Activated CD4-positive, alpha-beta memory T cell treated with anti-CD3 and anti-CD28 coated beads for 36 hours (primary cell): ENCODE results near the gene HRCT1. TPM values are rescaled to one million over a fixed set of nuclear protein-coding genes. Genes with fewer than 3 reads are reported as not detected.
"Not testable (repeated sequence)": the region's sequence is repeated elsewhere in the genome, so short reads cannot be mapped to it uniquely, and the experiment has no call there.

Experiments used
- CTCF ChIA-PET: fragments of 350-600 bp; sonication (Branson Sonifier 250); formaldehyde crosslinking; loops from one replicate; lab custom pipeline; 2021; ENCODE audit warnings: antibody characterized with exemption, inconsistent platforms; lab: Charles Lee
- POLR2A ChIA-PET: fragments of 350-600 bp; sonication (Branson Sonifier 250); formaldehyde crosslinking; loops from one replicate; lab custom pipeline; 2021; ENCODE audit warnings: antibody characterized with exemption; lab: Charles Lee
- DNase-seq: peaks from one replicate; pipeline ENCODE4 v3.0.0-alpha.2; 2020
- H3K27ac Mint-ChIP-seq: one replicate; pipeline ENCODE4 v1.8.0; 2021; ENCODE audit warnings: mixed read lengths
- H3K27me3 Mint-ChIP-seq: one replicate; pipeline ENCODE4 v1.8.0; 2021; ENCODE audit warnings: mixed read lengths
- H3K36me3 Mint-ChIP-seq: one replicate; pipeline ENCODE4 v1.8.0; 2021; ENCODE audit warnings: mixed read lengths
- H3K4me1 Mint-ChIP-seq: one replicate; pipeline ENCODE4 v1.8.0; 2021; ENCODE audit warnings: low read depth, mixed read lengths
- H3K4me3 Mint-ChIP-seq: one replicate; pipeline ENCODE4 v1.8.0; 2021; ENCODE audit warnings: mild to moderate bottlenecking, mixed read lengths
- H3K9me3 Mint-ChIP-seq: one replicate; pipeline ENCODE4 v1.8.0; 2021; ENCODE audit warnings: mixed read lengths
- intact Hi-C: fragments of 100-400 bp; cut with micrococcal nuclease; formaldehyde crosslinking; loops from one replicate; pipeline ENCODE4 v1.15.1; 2023
- total RNA-seq, 2 experiments: library from RNA; stranded (reverse); gene quantifications; one replicate each; pipeline ENCODE4 v1.2.3, GENCODE V29; 2021

The HRCT1 gene
- total RNA-seq, 2 experiments from 2014 or later, result not detected

GRCh38 chr9:35909687-35910612 is 3.9 kb downstream of the HRCT1 start:
- no peaks in the 10 kb centered on the region for H3K9me3 Mint-ChIP-seq
- ChIA-PET CTCF (interaction anchor here (1.0 to 3.3 kb wide), 6 partner anchors 10 to 120 kb away, joined by 3 to 25 read pairs (median 4); no protein-coding TSS in a partner anchor), POLR2A (no interaction called here)
- no peaks in the 10 kb centered on the region for H3K27me3 Mint-ChIP-seq
- DNase-seq, result no peak
- no peak overlapping the region for H3K27ac Mint-ChIP-seq
- H3K4me1 Mint-ChIP-seq, result peaks cover 54% of the 10 kb centered on the region
- intact Hi-C loops, result no loop called here
- no peaks in the 10 kb centered on the region for H3K36me3 Mint-ChIP-seq
- no peak overlapping the region for H3K4me3 Mint-ChIP-seq

- peak; percentile 70 for DNase-seq
- Mint-ChIP-seq H3K9me3 (no peaks in the 10 kb centered on the region), H3K27ac (peak overlapping the region; percentile 42), H3K4me3 (no peak overlapping the region), H3K36me3 (no peaks in the 10 kb centered on the region), H3K27me3 (no peaks in the 10 kb centered on the region), H3K4me1 (peaks cover 53% of the 10 kb centered on the region)
- ChIA-PET POLR2A (no interaction called here), CTCF (interaction anchor here (0.6 to 3.3 kb wide), 12 partner anchors 7 to 121 kb away, joined by 3 to 25 read pairs (median 4); no protein-coding TSS in a partner anchor)
- intact Hi-C loops, result no loop called here
These were observed 4.8 kb downstream of the HRCT1 start for GRCh38 chr9:35910613-35911359.

GRCh38 chr9:35911690-35912089 is 5.7 kb downstream of the HRCT1 start:
- H3K4me3 Mint-ChIP-seq, result no peak overlapping the region
- no peak overlapping the region for H3K27ac Mint-ChIP-seq
- peaks cover 50% of the 10 kb centered on the region for H3K4me1 Mint-ChIP-seq
- no peaks in the 10 kb centered on the region for H3K27me3 Mint-ChIP-seq
- intact Hi-C loops, result no loop called here
- POLR2A ChIA-PET, result no interaction called here
- no peaks in the 10 kb centered on the region for H3K9me3 Mint-ChIP-seq
- no peaks in the 10 kb centered on the region for H3K36me3 Mint-ChIP-seq
- DNase-seq, result no peak
- CTCF ChIA-PET, result interaction anchor here (0.6 to 3.3 kb wide), 11 partner anchors 8 to 122 kb away, joined by 3 to 25 read pairs (median 4); no protein-coding TSS in a partner anchor

GRCh38 chr9:35912791-35913400 is 6.9 kb downstream of the HRCT1 start:
- Mint-ChIP-seq H3K9me3 (no peaks in the 10 kb centered on the region), H3K27ac (no peak overlapping the region), H3K4me3 (no peak overlapping the region), H3K36me3 (no peaks in the 10 kb centered on the region), H3K4me1 (peaks cover 39% of the 10 kb centered on the region), H3K27me3 (no peaks in the 10 kb centered on the region)
- DNase-seq, result no peak
- CTCF ChIA-PET, result interaction anchor here (1.1 kb wide), 1 partner anchor 46 kb away, joined by 3 read pairs; no protein-coding TSS in a partner anchor
- intact Hi-C loops, result no loop called here
- POLR2A ChIA-PET, result no interaction called here

GRCh38 chr9:35913429-35913828 is 7.4 kb downstream of the HRCT1 start:
- H3K9me3 Mint-ChIP-seq, intact Hi-C loops, DNase-seq, H3K27me3 Mint-ChIP-seq, POLR2A ChIA-PET, H3K4me3 Mint-ChIP-seq, H3K36me3 Mint-ChIP-seq, H3K27ac Mint-ChIP-seq: not testable (repeated sequence)
- H3K4me1 Mint-ChIP-seq, result peaks cover 34% of the 10 kb centered on the region
- CTCF ChIA-PET, result interaction anchor here (1.1 kb wide), 1 partner anchor 46 kb away, joined by 3 read pairs; no protein-coding TSS in a partner anchor

GRCh38 chr9:35914301-35914807 is 8.4 kb downstream of the HRCT1 start:
- CTCF ChIA-PET, result interaction anchor here (0.8 to 1.0 kb wide), 2 partner anchors 21 to 40 kb away, joined by 3 read pairs; no protein-coding TSS in a partner anchor
- POLR2A ChIA-PET, result no interaction called here
- intact Hi-C loops, result no loop called here
- Mint-ChIP-seq H3K9me3 (no peaks in the 10 kb centered on the region), H3K36me3 (no peaks in the 10 kb centered on the region), H3K27ac (no peak overlapping the region), H3K4me1 (peaks cover 25% of the 10 kb centered on the region), H3K27me3 (no peaks in the 10 kb centered on the region), H3K4me3 (no peak overlapping the region)
- DNase-seq, result peak; percentile 35

GRCh38 chr9:35915681-35916294 is 9.8 kb downstream of the HRCT1 start:
- intact Hi-C loops, result no loop called here
- H3K4me3 Mint-ChIP-seq, result no peak overlapping the region
- no peaks in the 10 kb centered on the region for H3K27me3 Mint-ChIP-seq
- ChIA-PET CTCF (interaction anchor here (0.8 kb wide), 1 partner anchor 13 kb away, joined by 4 read pairs; no protein-coding TSS in a partner anchor), POLR2A (no interaction called here)
- no peaks in the 10 kb centered on the region for H3K36me3 Mint-ChIP-seq
- no peak for DNase-seq
- H3K9me3 Mint-ChIP-seq, result no peaks in the 10 kb centered on the region
- H3K27ac Mint-ChIP-seq, result no peak overlapping the region
- peaks cover 15% of the 10 kb centered on the region for H3K4me1 Mint-ChIP-seq

- H3K36me3 Mint-ChIP-seq, result no peaks in the 10 kb centered on the region
- peaks cover 3% of the 10 kb centered on the region for H3K4me1 Mint-ChIP-seq
- ChIA-PET CTCF (interaction anchor here (0.9 to 3.5 kb wide), 2 partner anchors 14 to 28 kb away, joined by 3 to 14 read pairs; no protein-coding TSS in a partner anchor), POLR2A (no interaction called here)
- no peak overlapping the region for H3K4me3 Mint-ChIP-seq
- H3K27me3 Mint-ChIP-seq, result no peaks in the 10 kb centered on the region
- no peak overlapping the region for H3K27ac Mint-ChIP-seq
- intact Hi-C loops, result no loop called here
- no peak for DNase-seq
- no peaks in the 10 kb centered on the region for H3K9me3 Mint-ChIP-seq
These were observed 11.3 kb downstream of the HRCT1 start for GRCh38 chr9:35917261-35917660.

GRCh38 chr9:35918780-35919179 is 12.8 kb downstream of the HRCT1 start:
- Mint-ChIP-seq H3K9me3 (no peaks in the 10 kb centered on the region), H3K27ac (no peak overlapping the region), H3K4me3 (no peak overlapping the region), H3K36me3 (no peaks in the 10 kb centered on the region), H3K4me1 (peaks cover 10% of the 10 kb centered on the region), H3K27me3 (no peaks in the 10 kb centered on the region)
- intact Hi-C loops, result no loop called here
- ChIA-PET POLR2A (no interaction called here), CTCF (interaction anchor here (1.6 to 3.5 kb wide), 2 partner anchors 16 to 26 kb away, joined by 4 to 14 read pairs; no protein-coding TSS in a partner anchor)
- no peak for DNase-seq

GRCh38 chr9:35919212-35920008 is 13.4 kb downstream of the HRCT1 start:
- no peak overlapping the region for H3K4me3 Mint-ChIP-seq
- H3K27ac Mint-ChIP-seq, result no peak overlapping the region
- no peaks in the 10 kb centered on the region for H3K36me3 Mint-ChIP-seq
- H3K4me1 Mint-ChIP-seq, result peaks cover 16% of the 10 kb centered on the region
- no peak for DNase-seq
- ChIA-PET POLR2A (no interaction called here), CTCF (interaction anchor here (1.1 to 3.5 kb wide), 5 partner anchors 16 to 104 kb away, joined by 3 to 14 read pairs (median 5); no protein-coding TSS in a partner anchor)
- H3K27me3 Mint-ChIP-seq, result no peaks in the 10 kb centered on the region
- intact Hi-C loops, result no loop called here
- H3K9me3 Mint-ChIP-seq, result no peaks in the 10 kb centered on the region
